GM10266 (cell line): ENCODE data around the gene SCEL.
A peak's percentile ranks its signal among the peaks of the same experiment; 100 is the strongest.

Experiments used
- DNase-seq: peaks from one replicate; pipeline ENCODE4 v3.0.0; 2012; ENCODE audit errors: extremely low spot score
- CTCF ChIP-seq: IDR thresholded peaks from 2 replicates; pipeline ENCODE4 v1.5.1; 2012; ENCODE audit warnings: mild to moderate bottlenecking, low read depth; ENCODE audit not compliant: control insufficient read depth, insufficient read depth; ENCODE audit errors: missing control alignments

Gene SCEL

GRCh38 chr13:77528834-77529500, 6.5 kb upstream of the SCEL start:
- no peak for TF ChIP-seq CTCF
- peak; percentile 20 for DNase-seq

DNA sequence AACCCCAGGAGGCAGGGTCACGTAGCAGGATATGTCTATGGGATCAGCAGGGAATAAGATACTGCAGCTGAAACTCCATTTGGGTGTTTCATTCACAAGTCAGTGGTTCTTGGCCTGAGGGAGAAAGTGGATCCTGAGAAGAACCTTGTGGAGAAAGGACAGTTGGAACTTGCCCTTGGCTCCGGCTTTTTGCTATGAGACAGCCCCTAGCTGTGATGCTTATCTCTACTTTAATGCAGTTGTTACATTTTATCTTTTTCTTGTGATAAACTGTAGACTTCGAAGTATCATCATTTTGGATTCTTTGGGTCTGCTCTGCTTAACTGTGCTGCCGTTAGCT, 6.0 kb upstream of the SCEL start:
- no peak for TF ChIP-seq CTCF
- no peak for DNase-seq

GRCh38 chr13:77530875-77531274, 4.6 kb upstream of the SCEL start:
- no peak for DNase-seq
- TF ChIP-seq CTCF = no peak

GRCh38 chr13:77532983-77533382, 2.5 kb upstream of the SCEL start:
- no peak for TF ChIP-seq CTCF

GRCh38 chr13:77533875-77534788, 1.4 kb upstream of the SCEL start:
- DNase-seq = no peak
- no peak for TF ChIP-seq CTCF

More at GRCh38 chr13:77532983-77533382, 2.5 kb upstream of the SCEL start:
- no peak for DNase-seq

- no peak for TF ChIP-seq CTCF
- DNase-seq = no peak
These were observed 852 bp downstream of the SCEL start for GRCh38 chr13:77536358-77536757.

GRCh38 chr13:77537289-77537919, 1.9 kb downstream of the SCEL start:
- TF ChIP-seq CTCF = no peak
- DNase-seq = no peak
